ENCODE results near the gene BAIAP2L1. TPM values are rescaled to one million over a fixed set of nuclear protein-coding genes. Genes with fewer than 3 reads are reported as not detected.

The BAIAP2L1 gene
- polyA plus RNA-seq, 1 donor (not counting 4 experiments of a cell fraction or from before 2014, with no cell fraction given) = 41.7 TPM

- no peaks in the 10 kb centered on the region for H3K27me3 ChIP-seq (ENCODE audit: control insufficient read depth, extremely low read depth, insufficient read depth, low read length)
- TF ChIP-seq CTCF (optimal IDR thresholded peaks at IDR 0.05 in 1 of 3, IDR thresholded peaks at IDR 0.05 in 1 of 3, conservative IDR thresholded peaks at IDR 0.05 in 1 of 3; ENCODE audit: extremely low read depth in 1 of 3, insufficient read depth in 2 of 3, low read length in 3 of 3) (no peak), EZH2 (IDR thresholded peaks at IDR 0.05; ENCODE audit: low read length) (no peak)
- DNase-seq (ENCODE audit: low read depth, low spot score) (no peak), FAIRE-seq (no peak)
- no peaks in the 10 kb centered on the region for H3K36me3 ChIP-seq (ENCODE audit: control insufficient read depth in 2 of 2, extremely low read depth in 1 of 2, insufficient read depth in 2 of 2, low read length in 2 of 2)
- H3K9ac ChIP-seq (ENCODE audit: control insufficient read depth, extremely low read depth, insufficient read depth, low read length) = no peak overlapping the region
- H3K27ac ChIP-seq (ENCODE audit: control insufficient read depth, insufficient read depth, low read length) = no peak overlapping the region
- no peak overlapping the region for H2AFZ ChIP-seq (ENCODE audit: control insufficient read depth, low read length)
- no peaks in the 10 kb centered on the region for H3K9me1 ChIP-seq (ENCODE audit: control insufficient read depth, extremely low read depth, insufficient read depth, low read length)
- no peaks in the 10 kb centered on the region for H3K9me3 ChIP-seq (ENCODE audit: control insufficient read depth, low read depth, low read length)
- no peaks in the 10 kb centered on the region for H3K79me2 ChIP-seq (ENCODE audit: control insufficient read depth, insufficient read depth, low read length)
- no peaks in the 10 kb centered on the region for H4K20me1 ChIP-seq (ENCODE audit: control insufficient read depth, extremely low read depth, insufficient read depth, low read length)
- dilution Hi-C loops (cut with MboI; ENCODE audit: extremely low pct_ligation_motif_present, low sequenced_read_pairs) = no loop called here
- H3K4me3 ChIP-seq (ENCODE audit: control insufficient read depth in 2 of 3, extremely low read depth in 1 of 3, insufficient read depth in 2 of 3, low read depth in 1 of 3, low read length in 3 of 3) = no peak overlapping the region
- no peaks in the 10 kb centered on the region for H3K4me1 ChIP-seq (ENCODE audit: control insufficient read depth, extremely low read depth, insufficient read depth, low read length)
- no peak overlapping the region for H3K4me2 ChIP-seq (ENCODE audit: control insufficient read depth, extremely low read depth, insufficient read depth, low read depth, low read length)
Observed at GRCh38 chr7:98429799-98430198, 28.9 kb upstream of the BAIAP2L1 start.

- dilution Hi-C loops (cut with MboI; ENCODE audit: extremely low pct_ligation_motif_present, low sequenced_read_pairs) = no loop called here
- no peaks in the 10 kb centered on the region for H3K79me2 ChIP-seq (ENCODE audit: control insufficient read depth, insufficient read depth, low read length)
- H3K27ac ChIP-seq (ENCODE audit: control insufficient read depth, insufficient read depth, low read length) = no peak overlapping the region
- no peaks in the 10 kb centered on the region for H3K9me1 ChIP-seq (ENCODE audit: control insufficient read depth, extremely low read depth, insufficient read depth, low read length)
- no peak for TF ChIP-seq CTCF (optimal IDR thresholded peaks at IDR 0.05 in 1 of 3, IDR thresholded peaks at IDR 0.05 in 1 of 3, conservative IDR thresholded peaks at IDR 0.05 in 1 of 3; ENCODE audit: extremely low read depth in 1 of 3, insufficient read depth in 2 of 3, low read length in 3 of 3)
- TF ChIP-seq EZH2 (IDR thresholded peaks at IDR 0.05; ENCODE audit: low read length) = no peak
- no peaks in the 10 kb centered on the region for H3K36me3 ChIP-seq (ENCODE audit: control insufficient read depth in 2 of 2, extremely low read depth in 1 of 2, insufficient read depth in 2 of 2, low read length in 2 of 2)
- H4K20me1 ChIP-seq (ENCODE audit: control insufficient read depth, extremely low read depth, insufficient read depth, low read length) = no peaks in the 10 kb centered on the region
- H3K4me2 ChIP-seq (ENCODE audit: control insufficient read depth, extremely low read depth, insufficient read depth, low read depth, low read length) = no peak overlapping the region
- no peaks in the 10 kb centered on the region for H3K27me3 ChIP-seq (ENCODE audit: control insufficient read depth, extremely low read depth, insufficient read depth, low read length)
- FAIRE-seq (no peak), DNase-seq (ENCODE audit: low read depth, low spot score) (no peak)
- H3K4me1 ChIP-seq (ENCODE audit: control insufficient read depth, extremely low read depth, insufficient read depth, low read length) = peaks cover 16% of the 10 kb centered on the region
- no peak overlapping the region for H3K4me3 ChIP-seq (ENCODE audit: control insufficient read depth in 2 of 3, extremely low read depth in 1 of 3, insufficient read depth in 2 of 3, low read depth in 1 of 3, low read length in 3 of 3)
- H2AFZ ChIP-seq (ENCODE audit: control insufficient read depth, low read length) = no peak overlapping the region
- H3K9me3 ChIP-seq (ENCODE audit: control insufficient read depth, low read depth, low read length) = no peaks in the 10 kb centered on the region
- no peak overlapping the region for H3K9ac ChIP-seq (ENCODE audit: control insufficient read depth, extremely low read depth, insufficient read depth, low read length)
Observed at GRCh38 chr7:98423043-98423442, 22.2 kb upstream of the BAIAP2L1 start.

Measured in keratinocyte (primary cell).